ENCODE data around the gene NFATC3.

- TF ChIP-seq, protein P1, sequence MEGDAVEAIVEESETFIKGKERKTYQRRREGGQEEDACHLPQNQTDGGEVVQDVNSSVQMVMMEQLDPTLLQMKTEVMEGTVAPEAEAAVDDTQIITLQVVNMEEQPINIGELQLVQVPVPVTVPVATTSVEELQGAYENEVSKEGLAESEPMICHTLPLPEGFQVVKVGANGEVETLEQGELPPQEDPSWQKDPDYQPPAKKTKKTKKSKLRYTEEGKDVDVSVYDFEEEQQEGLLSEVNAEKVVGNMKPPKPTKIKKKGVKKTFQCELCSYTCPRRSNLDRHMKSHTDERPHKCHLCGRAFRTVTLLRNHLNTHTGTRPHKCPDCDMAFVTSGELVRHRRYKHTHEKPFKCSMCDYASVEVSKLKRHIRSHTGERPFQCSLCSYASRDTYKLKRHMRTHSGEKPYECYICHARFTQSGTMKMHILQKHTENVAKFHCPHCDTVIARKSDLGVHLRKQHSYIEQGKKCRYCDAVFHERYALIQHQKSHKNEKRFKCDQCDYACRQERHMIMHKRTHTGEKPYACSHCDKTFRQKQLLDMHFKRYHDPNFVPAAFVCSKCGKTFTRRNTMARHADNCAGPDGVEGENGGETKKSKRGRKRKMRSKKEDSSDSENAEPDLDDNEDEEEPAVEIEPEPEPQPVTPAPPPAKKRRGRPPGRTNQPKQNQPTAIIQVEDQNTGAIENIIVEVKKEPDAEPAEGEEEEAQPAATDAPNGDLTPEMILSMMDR (IDR thresholded peaks at IDR 0.05) = no peak
- no peak for TF ChIP-seq EZH2phosphoT487 (IDR thresholded peaks at IDR 0.05)
These were observed 11.3 kb downstream of the NFATC3 start for GRCh38 chr16:68096491-68096890.

Measured in neural progenitor cell (in vitro differentiated cells).